Measurements from ENCODE around the gene C15orf39. TPM values are rescaled to one million over a fixed set of nuclear protein-coding genes. Genes with fewer than 3 reads are reported as not detected.
A peak's percentile ranks its signal among the peaks of the same experiment; 100 is the strongest.

Gene C15orf39
- total RNA-seq, 1 donor from 2014 or later, result 14.8 TPM

DNA sequence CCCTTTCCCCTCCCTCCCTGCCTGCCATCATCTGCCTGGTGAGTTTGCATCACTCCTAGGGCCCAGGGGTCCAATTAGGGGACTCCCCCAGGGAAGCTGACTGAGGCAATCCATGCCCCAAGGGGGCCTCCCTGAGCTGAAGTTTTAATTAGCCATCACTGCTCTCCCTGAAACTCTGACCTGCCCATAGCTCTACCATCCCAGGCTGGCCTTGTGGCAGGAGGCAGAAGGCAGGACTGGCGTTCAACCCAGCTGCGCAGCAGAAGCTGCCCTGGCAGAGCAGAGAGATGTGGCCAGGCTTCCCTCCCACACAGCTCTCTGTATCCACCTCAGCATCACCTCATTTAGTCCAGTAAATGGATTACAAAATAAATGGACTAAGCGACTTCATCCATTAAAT lies 7.7 kb upstream of the C15orf39 start:
- DNase-seq, result no peak
- ATAC-seq, result no peak
- intact Hi-C loops (cut with micrococcal nuclease), result no loop called here

GRCh38 chr15:75194397-75194796 lies 7.3 kb upstream of the C15orf39 start:
- no peak for DNase-seq
- no peak for ATAC-seq
- intact Hi-C loops (cut with micrococcal nuclease), result no loop called here

DNA sequence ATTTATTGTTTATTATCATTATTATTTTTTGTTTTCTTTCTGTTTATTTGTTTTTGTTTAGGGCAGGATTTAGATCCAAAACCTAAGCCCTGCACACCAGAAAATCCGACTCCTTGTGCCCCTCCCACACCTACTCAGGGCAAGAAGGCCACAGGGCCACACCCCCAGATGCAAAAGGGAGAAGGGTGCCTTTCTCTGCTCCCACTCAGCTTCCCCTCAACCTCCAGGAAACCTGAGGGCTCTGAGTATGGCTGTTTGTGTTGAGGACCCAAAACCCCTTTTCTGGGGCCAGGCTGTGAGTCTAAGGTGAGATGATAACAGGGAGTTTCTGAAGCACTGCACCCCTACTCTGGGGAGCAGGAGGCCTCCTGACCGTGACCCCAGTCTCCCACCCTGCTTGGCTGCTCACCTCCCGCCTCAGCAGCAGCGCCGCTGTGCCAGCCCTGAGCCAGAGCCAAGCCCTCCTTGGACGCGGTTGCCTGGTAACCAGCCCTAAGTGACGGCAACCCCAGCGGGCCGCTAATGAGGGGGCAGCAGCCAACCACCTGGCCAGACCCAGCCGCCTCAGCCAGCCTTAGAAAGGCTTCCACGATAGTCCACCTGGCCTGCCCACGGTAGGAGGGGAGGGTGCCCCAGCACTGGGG lies 6.4 kb upstream of the C15orf39 start:
- DNase-seq, result peak; percentile 67
- ATAC-seq, result peak; percentile 65
- intact Hi-C loops (cut with micrococcal nuclease), result no loop called here

DNA sequence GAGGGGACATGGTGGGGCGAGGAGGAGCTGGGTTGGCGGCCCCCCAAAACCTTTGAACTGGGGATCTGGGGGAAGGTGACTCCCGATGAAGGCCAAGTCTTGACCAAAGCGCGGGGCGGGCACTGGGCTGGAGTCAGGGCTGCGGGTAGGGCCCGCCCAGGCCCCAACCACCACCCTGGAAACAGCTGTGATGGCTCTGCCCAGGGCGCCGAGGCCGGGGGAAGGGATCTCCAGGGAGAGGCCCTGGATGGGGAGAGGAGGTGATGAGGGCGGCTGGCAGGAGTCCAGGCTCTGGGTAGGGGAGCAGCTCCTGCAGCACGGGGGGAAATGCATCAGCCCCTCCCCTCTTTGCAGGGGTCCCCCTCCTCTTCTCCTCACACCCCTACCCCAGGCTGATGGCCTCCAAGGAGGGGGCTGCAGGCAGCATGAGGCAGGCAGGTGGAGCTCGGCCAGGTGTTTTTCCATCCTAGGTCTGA lies 5.9 kb upstream of the C15orf39 start:
- intact Hi-C loops (cut with micrococcal nuclease), result no loop called here
- no peak for ATAC-seq
- peak; percentile 42 for DNase-seq

DNA sequence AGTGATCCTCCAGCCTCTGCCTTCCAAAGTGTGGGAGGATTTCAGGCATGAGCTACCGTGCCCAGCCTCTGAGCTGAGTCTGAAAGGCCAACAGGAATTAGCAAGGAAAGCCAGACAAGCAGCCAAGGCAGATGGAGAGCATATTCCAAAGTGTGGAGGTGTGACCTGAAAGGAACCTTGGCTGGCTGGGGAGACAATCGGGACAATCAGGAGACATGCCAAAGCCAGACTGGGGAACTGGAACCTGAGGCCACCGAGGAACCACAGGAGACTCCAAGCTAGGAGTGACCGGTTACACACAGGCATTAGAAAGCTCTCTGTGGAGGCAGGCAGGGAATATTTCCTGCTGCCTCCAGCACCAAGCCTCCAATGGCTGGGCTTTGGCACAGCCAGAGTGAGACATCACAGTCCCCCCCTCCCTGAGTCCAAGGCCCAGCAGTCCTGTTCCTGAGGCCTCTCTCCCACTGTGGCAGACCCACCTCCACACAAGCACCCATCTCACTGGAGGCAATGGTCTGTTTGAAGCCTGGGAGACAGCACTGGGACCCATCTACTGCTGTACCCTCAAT lies 4.5 kb upstream of the C15orf39 start:
- intact Hi-C loops (cut with micrococcal nuclease), result no loop called here
- DNase-seq, result no peak
- ATAC-seq, result no peak

- DNase-seq (no peak), ATAC-seq (no peak)
- intact Hi-C loops (cut with micrococcal nuclease), result no loop called here
Measured at GRCh38 chr15:75198560-75199356, 2.9 kb upstream of the C15orf39 start.

- DNase-seq (no peak), ATAC-seq (no peak)
- intact Hi-C loops (cut with micrococcal nuclease), result no loop called here
Measured at GRCh38 chr15:75199357-75199940, 2.2 kb upstream of the C15orf39 start.

- intact Hi-C loops (cut with micrococcal nuclease), result loop anchor here (5.0 kb wide), 2 partner anchors 158 to 173 kb away; no protein-coding TSS in a partner anchor
- ATAC-seq (no peak), DNase-seq (peak; percentile 47)
Measured at GRCh38 chr15:75200391-75200764, 1.3 kb upstream of the C15orf39 start.

GRCh38 chr15:75200765-75201615 lies 692 bp upstream of the C15orf39 start:
- ATAC-seq (peak; percentile 4), DNase-seq (peak; percentile 65)
- intact Hi-C loops (cut with micrococcal nuclease), result loop anchor here (5.0 kb wide), 2 partner anchors 159 to 174 kb away; no protein-coding TSS in a partner anchor

DNA sequence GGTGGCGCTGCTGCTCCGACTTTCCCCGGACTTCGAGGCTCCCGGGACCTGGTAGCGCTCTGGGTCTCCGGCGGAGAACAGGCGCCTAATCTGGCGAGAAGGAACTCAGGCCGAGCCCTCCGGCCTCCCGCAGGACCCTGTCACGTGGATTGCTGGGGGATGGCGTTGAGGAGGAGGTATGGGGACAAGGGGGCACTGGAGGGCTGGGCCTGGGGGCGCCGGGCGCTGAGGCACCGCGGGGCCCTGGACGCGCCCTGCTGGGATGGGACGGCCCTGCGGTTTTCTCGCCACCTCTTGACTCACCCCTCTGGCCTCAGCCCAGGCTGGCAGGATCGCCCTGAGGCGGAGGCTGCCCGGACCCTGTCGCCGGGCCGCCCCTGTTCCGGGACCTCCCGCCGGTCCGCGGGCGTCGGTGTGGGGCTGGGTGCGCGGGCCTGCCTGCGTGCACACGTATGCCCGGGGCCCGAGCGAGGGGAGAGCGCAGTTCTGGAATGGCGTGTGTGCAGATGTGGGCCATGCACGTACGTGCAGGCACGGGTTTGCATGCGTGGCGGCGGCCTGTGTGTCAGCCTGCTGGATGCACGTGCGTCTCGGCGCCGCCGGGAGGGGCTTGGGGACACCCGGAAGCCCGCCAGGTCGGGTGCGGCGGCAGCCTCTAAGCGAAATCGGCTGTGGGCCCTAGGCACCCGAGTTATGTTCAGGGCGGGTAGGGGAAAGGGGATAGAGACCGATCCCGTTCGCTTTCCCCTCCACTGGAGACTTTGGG lies 752 bp downstream of the C15orf39 start:
- peak; percentile 44 for ATAC-seq
- peak; percentile 89 for DNase-seq
- intact Hi-C loops (cut with micrococcal nuclease), result loop anchor here (5.0 kb wide), 2 partner anchors 160 to 175 kb away; no protein-coding TSS in a partner anchor

DNA sequence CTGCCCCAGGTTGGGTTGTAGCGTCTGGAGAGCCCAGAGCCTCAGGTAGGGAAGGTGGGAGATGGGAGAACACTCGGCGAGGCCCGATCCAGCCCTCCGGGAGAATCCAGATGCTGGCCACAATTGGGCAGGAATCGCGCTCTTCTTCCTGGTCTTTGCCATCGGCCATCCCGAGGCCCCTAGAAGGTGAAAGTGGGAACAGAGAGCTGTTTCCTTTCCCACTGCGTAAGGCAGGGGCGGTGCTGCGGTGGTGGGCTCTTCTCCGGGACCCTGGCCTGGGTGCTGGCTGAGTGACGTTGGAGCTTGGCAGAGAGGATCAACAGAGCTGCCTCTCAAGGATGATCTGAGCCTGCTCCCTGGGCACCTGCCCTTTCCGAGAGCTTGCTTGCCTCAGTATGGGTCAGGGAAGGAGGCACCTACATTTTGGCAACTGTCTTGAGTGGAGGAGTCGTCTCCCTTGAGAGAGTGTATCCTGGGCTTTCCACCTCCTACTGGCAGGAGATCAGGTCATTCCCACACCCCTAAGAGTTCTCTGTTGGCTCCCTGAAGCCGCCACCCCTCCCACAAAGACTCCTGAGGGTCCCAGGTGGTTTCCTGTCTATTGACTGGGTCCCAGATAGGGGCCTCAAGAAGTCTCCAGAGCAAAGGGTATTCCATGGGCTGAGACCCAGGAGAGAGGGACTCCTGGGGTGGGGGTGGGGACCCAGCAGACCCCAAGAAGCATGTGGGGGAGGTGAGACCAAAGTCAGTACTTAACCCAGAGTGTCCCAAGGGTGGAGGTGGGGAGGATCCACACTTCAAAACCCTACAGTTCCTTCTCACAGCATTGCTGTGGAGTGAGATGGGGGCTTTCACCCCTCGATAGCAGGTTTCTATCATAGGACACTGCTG lies 1.6 kb downstream of the C15orf39 start:
- ATAC-seq (no peak), DNase-seq (no peak)
- intact Hi-C loops (cut with micrococcal nuclease), result loop anchor here (5.0 kb wide), 2 partner anchors 161 to 176 kb away; no protein-coding TSS in a partner anchor

GRCh38 chr15:75203908-75204263 lies 2.2 kb downstream of the C15orf39 start:
- ATAC-seq, result no peak

GRCh38 chr15:75204340-75205063 lies 2.8 kb downstream of the C15orf39 start:
- DNase-seq (peak; percentile 95), ATAC-seq (peak; percentile 76)
- intact Hi-C loops (cut with micrococcal nuclease), result loop anchor here (5.0 kb wide), 2 partner anchors 162 to 177 kb away; no protein-coding TSS in a partner anchor

More at GRCh38 chr15:75203908-75204263, 2.2 kb downstream of the C15orf39 start:
- intact Hi-C loops (cut with micrococcal nuclease), result loop anchor here (5.0 kb wide), 2 partner anchors 162 to 177 kb away; no protein-coding TSS in a partner anchor
- no peak for DNase-seq

DNA sequence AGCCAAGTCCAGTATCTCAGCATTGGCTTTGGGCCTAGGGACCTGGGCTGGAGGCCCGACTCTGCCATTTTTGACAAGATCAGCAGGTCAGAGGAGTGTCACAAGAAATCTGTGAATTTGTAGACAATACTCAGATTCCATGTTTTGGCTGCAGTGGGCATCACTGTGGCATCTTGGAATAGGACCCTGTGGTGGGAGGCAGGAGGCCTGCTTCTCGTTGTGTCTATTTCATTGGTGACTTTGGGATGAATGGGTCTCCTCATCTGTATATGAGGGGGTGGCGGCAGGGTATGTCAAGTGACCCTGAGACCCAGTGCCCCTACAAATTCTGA lies 3.3 kb downstream of the C15orf39 start:
- DNase-seq (no peak), ATAC-seq (no peak)
- intact Hi-C loops (cut with micrococcal nuclease), result no loop called here

- ATAC-seq, result no peak
- intact Hi-C loops (cut with micrococcal nuclease), result no loop called here
- no peak for DNase-seq
Measured at GRCh38 chr15:75206006-75206405, 4.3 kb downstream of the C15orf39 start.

GRCh38 chr15:75206803-75207617 lies 5.3 kb downstream of the C15orf39 start:
- intact Hi-C loops (cut with micrococcal nuclease), result no loop called here
- DNase-seq (no peak), ATAC-seq (no peak)

Measured in left ventricle myocardium superior (tissue), 1 donor.